ENCODE data around the gene BCL2L1. TPM values are rescaled to one million over a fixed set of nuclear protein-coding genes. Genes with fewer than 3 reads are reported as not detected.

The BCL2L1 gene
- polyA plus RNA-seq, 1 of the 3 experiments (the other 2 are of a cell fraction), result 99.9 TPM

GRCh38 chr20:31713312-31714273 lies 9.1 kb downstream of the BCL2L1 start:
- Histone ChIP-seq H3F3A (replicated peaks; ENCODE audit: insufficient read depth) (peaks cover 38% of the 10 kb centered on the region), H3K9ac (peak overlapping the region; percentile 78), H3K27ac (ENCODE audit: low read depth in 2 of 2, low read length in 1 of 2) (peak overlapping the region; percentile 95 to 99), H3K79me2 (ENCODE audit: insufficient read depth) (peaks cover 88% of the 10 kb centered on the region), H3K4me2 (peak overlapping the region; percentile 76), H4K20me1 (ENCODE audit: insufficient read depth) (no peaks in the 10 kb centered on the region), H3K9me2 (no peaks in the 10 kb centered on the region), H3K4me3 (ENCODE audit: low read depth in 2 of 2, low read length in 1 of 2) (peak overlapping the region; percentile 17 to 43; a peak in 3 of 4 replicates), H3K9me3 (no peaks in the 10 kb centered on the region), H3K4me1 (ENCODE audit: control insufficient read depth in 1 of 2, insufficient read depth in 2 of 2, low read depth in 1 of 2, low read length in 1 of 2) (peaks cover 38 to 52% of the 10 kb centered on the region in 2 experiments), H3K36me3 (replicated peaks in 1 of 2; ENCODE audit: control insufficient read depth in 1 of 2, insufficient read depth in 2 of 2, low read length in 1 of 2) (peaks cover 41 to 58% of the 10 kb centered on the region in 2 experiments), H3K27me3 (ENCODE audit: insufficient read depth) (no peaks in the 10 kb centered on the region), H2AFZ (ENCODE audit: low read depth) (no peak overlapping the region)
- 27% methylated on average over 9 of the region's 9 CpGs for WGBS (ENCODE audit: low lambda C conversion rate)
- no peak for DNase-seq
- POLR2A ChIA-PET, result interaction anchor here (0.6 kb wide), 1 partner anchor 10 kb away, joined by 3 read pairs; no protein-coding TSS in a partner anchor
- CTCF ChIA-PET, result interaction anchor here (1.0 to 1.9 kb wide), 5 partner anchors 9 to 144 kb away, joined by 3 to 5 read pairs (median 3); partner anchors contain the start of gene BCL2L1
- TF ChIP-seq GATA2 (CRISPR knock-in tag; IDR thresholded peaks at IDR 0.05) (no peak), ELF1 (IDR thresholded peaks at IDR 0.05) (peak; percentile 66), ZBTB33 (IDR thresholded peaks at IDR 0.05; ENCODE audit: borderline replicate concordance, low read depth) (peak; percentile 42; the same call in 1 of the 2 replicates), NFIC (IDR thresholded peaks at IDR 0.05; ENCODE audit: borderline replicate concordance) (peak; percentile 88), MAX (IDR thresholded peaks at IDR 0.05; ENCODE audit: low read depth) (peak; percentile 76; the same call in 1 of the 2 replicates), MXI1 (IDR thresholded peaks at IDR 0.05; ENCODE audit: low read depth, low read length) (no peak), RCOR1 (IDR thresholded peaks at IDR 0.05; ENCODE audit: low read length) (no peak), EZH2phosphoT487 (IDR thresholded peaks at IDR 0.05; ENCODE audit: borderline replicate concordance, low read depth) (no peak), RAD21 (IDR thresholded peaks at IDR 0.05; ENCODE audit: low read length) (no peak), TEAD4 (IDR thresholded peaks at IDR 0.05; ENCODE audit: borderline replicate concordance, insufficient read depth) (peak; percentile 78), TAF1 (IDR thresholded peaks at IDR 0.05; ENCODE audit: borderline replicate concordance, low read depth, low read length) (peak; percentile 63; the same call in 1 of the 2 replicates), FOXJ3 (CRISPR knock-in tag; IDR thresholded peaks at IDR 0.05) (no peak), POLR2AphosphoS5 (IDR thresholded peaks at IDR 0.05; ENCODE audit: low read depth, low read length) (no peak), SIN3A (IDR thresholded peaks at IDR 0.05; ENCODE audit: borderline replicate concordance, low read depth, low read length) (peak; percentile 52; the same call in 1 of the 2 replicates), RFX5 (IDR thresholded peaks at IDR 0.05; ENCODE audit: low read length) (no peak), SMC3 (IDR thresholded peaks at IDR 0.05; ENCODE audit: low read depth, low read length) (no peak), TCF12 (IDR thresholded peaks at IDR 0.05) (peak; percentile 78), GABPA (IDR thresholded peaks at IDR 0.05; ENCODE audit: low read depth) (peak; percentile 66; the same call in 1 of the 2 replicates), YY1 (IDR thresholded peaks at IDR 0.05; ENCODE audit: low read depth) (peak; percentile 46; the same call in 1 of the 2 replicates), RXRA (IDR thresholded peaks at IDR 0.05; ENCODE audit: borderline replicate concordance, low read depth) (peak; percentile 93), USF2 (IDR thresholded peaks at IDR 0.05; ENCODE audit: borderline replicate concordance, low read depth, low read length) (no peak), MEF2A (IDR thresholded peaks at IDR 0.05; ENCODE audit: borderline replicate concordance, low read depth) (peak; percentile 29; the same call in 1 of the 2 replicates), FOSL2 (IDR thresholded peaks at IDR 0.05; ENCODE audit: borderline replicate concordance, low read depth) (peak; percentile 75), FOXM1 (IDR thresholded peaks at IDR 0.05; ENCODE audit: low read depth) (peak; percentile 75; the same call in 1 of the 2 replicates)
- TF ChIP-seq, protein P1, sequence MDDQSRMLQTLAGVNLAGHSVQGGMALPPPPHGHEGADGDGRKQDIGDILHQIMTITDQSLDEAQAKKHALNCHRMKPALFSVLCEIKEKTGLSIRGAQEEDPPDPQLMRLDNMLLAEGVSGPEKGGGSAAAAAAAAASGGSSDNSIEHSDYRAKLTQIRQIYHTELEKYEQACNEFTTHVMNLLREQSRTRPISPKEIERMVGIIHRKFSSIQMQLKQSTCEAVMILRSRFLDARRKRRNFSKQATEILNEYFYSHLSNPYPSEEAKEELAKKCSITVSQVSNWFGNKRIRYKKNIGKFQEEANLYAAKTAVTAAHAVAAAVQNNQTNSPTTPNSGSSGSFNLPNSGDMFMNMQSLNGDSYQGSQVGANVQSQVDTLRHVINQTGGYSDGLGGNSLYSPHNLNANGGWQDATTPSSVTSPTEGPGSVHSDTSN (IDR thresholded peaks at IDR 0.05), result peak; percentile 59
- TF ChIP-seq, protein P2, sequence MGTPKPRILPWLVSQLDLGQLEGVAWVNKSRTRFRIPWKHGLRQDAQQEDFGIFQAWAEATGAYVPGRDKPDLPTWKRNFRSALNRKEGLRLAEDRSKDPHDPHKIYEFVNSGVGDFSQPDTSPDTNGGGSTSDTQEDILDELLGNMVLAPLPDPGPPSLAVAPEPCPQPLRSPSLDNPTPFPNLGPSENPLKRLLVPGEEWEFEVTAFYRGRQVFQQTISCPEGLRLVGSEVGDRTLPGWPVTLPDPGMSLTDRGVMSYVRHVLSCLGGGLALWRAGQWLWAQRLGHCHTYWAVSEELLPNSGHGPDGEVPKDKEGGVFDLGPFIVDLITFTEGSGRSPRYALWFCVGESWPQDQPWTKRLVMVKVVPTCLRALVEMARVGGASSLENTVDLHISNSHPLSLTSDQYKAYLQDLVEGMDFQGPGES (IDR thresholded peaks at IDR 0.05; ENCODE audit: low read depth, low read length), result no peak
- TF ChIP-seq, protein P3, sequence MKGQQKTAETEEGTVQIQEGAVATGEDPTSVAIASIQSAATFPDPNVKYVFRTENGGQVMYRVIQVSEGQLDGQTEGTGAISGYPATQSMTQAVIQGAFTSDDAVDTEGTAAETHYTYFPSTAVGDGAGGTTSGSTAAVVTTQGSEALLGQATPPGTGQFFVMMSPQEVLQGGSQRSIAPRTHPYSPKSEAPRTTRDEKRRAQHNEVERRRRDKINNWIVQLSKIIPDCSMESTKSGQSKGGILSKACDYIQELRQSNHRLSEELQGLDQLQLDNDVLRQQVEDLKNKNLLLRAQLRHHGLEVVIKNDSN (IDR thresholded peaks at IDR 0.05; ENCODE audit: borderline replicate concordance, low read depth), result no peak

Measured in SK-N-SH (cell line).